RCC 7860 (cell line): ENCODE data around the gene SMURF1.

Source experiments
- DNase-seq: peaks from one replicate; pipeline ENCODE4 v3.0.0-alpha.2; 2015; ENCODE audit warnings: low spot score
- FAIRE-seq: peaks from 2 replicates; lab custom pipeline; 2012; peaks lifted over from hg19 to GRCh38; lab: Jason Lieb, UNC

The SMURF1 gene

GRCh38 chr7:98995523-98996149, 148.3 kb downstream of the SMURF1 start:
- FAIRE-seq = no peak
- no peak for DNase-seq

GRCh38 chr7:98995111-98995510, 148.8 kb downstream of the SMURF1 start:
- DNase-seq = no peak
- FAIRE-seq = no peak

- DNase-seq (no peak), FAIRE-seq (no peak)
Measured at GRCh38 chr7:98994046-98994944, 149.6 kb downstream of the SMURF1 start.

GRCh38 chr7:98993024-98993897, 150.6 kb downstream of the SMURF1 start:
- no peak for DNase-seq

GRCh38 chr7:98992076-98992475, 151.8 kb downstream of the SMURF1 start:
- FAIRE-seq (no peak), DNase-seq (no peak)

More at GRCh38 chr7:98993024-98993897, 150.6 kb downstream of the SMURF1 start:
- FAIRE-seq = no peak

- no peak for FAIRE-seq
- no peak for DNase-seq
Measured at GRCh38 chr7:98991141-98991540, 152.8 kb downstream of the SMURF1 start.

- DNase-seq = no peak
- no peak for FAIRE-seq
Measured at GRCh38 chr7:98990356-98990755, 153.6 kb downstream of the SMURF1 start.

GRCh38 chr7:98988641-98989040, 155.3 kb downstream of the SMURF1 start:
- FAIRE-seq = no peak
- DNase-seq = no peak

- FAIRE-seq = no peak
Measured at GRCh38 chr7:98985945-98986344, 158.0 kb downstream of the SMURF1 start.

GRCh38 chr7:98985406-98985805, 158.5 kb downstream of the SMURF1 start:
- no peak for DNase-seq
- no peak for FAIRE-seq

More at GRCh38 chr7:98985945-98986344, 158.0 kb downstream of the SMURF1 start:
- DNase-seq = no peak

GRCh38 chr7:98984126-98984525, 159.8 kb downstream of the SMURF1 start:
- DNase-seq (no peak), FAIRE-seq (no peak)

GRCh38 chr7:98982686-98983085, 161.2 kb downstream of the SMURF1 start:
- FAIRE-seq (no peak), DNase-seq (no peak)

- FAIRE-seq (no peak), DNase-seq (no peak)
Measured at GRCh38 chr7:98981701-98982100, 162.2 kb downstream of the SMURF1 start.

GRCh38 chr7:98978672-98979071, 165.2 kb downstream of the SMURF1 start:
- no peak for FAIRE-seq
- DNase-seq = no peak
